Activated CD4-positive, alpha-beta T cell treated with anti-CD3 and anti-CD28 coated beads, Interleukin-10, Interleukin-2, amounts not matched to agents 100 ng/mL and 50 ng/mL, durations not matched to agents 16 hours and 8 hours (primary cell): ENCODE data around the gene CD58.
"Not testable (repeated sequence)": the region's sequence is repeated elsewhere in the genome, so short reads cannot be mapped to it uniquely, and the experiment has no call there.

Experiments
- DNase-seq: peaks from one replicate; pipeline ENCODE4 v3.0.0-alpha.2; 2020

Gene CD58, protein sequence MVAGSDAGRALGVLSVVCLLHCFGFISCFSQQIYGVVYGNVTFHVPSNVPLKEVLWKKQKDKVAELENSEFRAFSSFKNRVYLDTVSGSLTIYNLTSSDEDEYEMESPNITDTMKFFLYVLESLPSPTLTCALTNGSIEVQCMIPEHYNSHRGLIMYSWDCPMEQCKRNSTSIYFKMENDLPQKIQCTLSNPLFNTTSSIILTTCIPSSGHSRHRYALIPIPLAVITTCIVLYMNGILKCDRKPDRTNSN

DNA sequence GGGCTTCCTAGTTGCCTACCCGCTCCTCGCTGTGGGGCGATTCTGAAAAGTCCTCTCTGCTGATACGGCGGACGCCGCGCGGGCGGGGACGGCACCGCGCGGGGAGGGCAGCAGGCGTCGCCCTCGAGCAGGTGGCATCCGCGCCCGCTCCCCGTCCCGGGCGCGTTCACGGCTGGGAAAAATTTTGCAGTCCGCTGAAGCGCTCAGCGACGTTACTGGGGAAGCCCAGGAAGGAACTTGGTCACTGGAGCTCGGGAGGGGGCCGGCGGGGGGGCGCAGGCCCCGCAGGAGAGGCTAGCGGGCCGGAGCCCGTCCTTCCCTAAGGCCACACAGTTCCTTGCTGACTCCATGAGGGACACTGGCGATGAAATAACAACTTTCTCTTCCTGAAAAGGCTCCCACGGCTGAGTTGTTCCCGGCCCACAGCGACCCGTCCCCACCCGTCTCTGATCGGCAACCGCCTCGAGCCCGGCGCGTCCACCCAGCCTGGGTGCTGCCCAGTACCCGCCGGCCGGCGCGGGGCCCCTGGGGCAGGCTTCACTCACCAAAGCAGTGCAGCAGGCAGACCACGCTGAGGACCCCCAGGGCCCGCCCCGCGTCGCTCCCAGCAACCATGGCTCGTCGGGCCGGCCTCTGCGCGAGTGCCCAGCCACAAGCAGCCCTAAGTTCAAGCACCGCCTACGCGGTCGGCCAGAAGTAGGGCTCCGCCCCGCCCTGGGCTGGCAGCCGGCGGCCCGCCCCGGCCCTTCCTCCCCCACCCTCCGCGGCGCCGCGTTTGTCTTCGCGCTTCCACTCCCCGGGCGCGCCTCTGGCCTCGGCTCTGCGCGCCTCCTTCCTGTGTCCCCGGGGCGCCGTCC is at the start of gene CD58:
Gene CD58, minus strand, starts transcription at position 669 of the 857 bp plus-strand sequence. Its CDS starts 54 bp downstream, at position 615.
- peak; percentile 94 for DNase-seq

DNA sequence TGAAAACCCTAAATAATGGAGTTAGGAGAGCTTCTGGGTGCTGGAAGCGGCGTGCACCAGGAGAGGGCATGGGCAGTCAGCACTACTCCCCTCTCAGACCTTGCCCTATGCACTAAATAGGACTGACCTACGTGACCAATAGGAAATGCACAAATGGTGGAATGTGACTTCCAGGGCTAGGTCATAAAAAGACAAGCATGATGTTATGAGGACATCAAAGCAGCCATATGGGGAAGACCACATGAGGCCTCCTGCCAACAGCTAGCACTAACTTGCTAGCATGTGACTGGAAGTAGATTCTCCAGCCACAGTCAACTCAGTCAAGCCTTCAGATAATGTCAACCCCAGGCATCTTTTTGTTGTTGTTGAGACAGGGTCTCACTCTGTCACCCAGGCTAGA is 49.6 kb upstream of the CD58 start:
- not testable (repeated sequence) for DNase-seq

DNA sequence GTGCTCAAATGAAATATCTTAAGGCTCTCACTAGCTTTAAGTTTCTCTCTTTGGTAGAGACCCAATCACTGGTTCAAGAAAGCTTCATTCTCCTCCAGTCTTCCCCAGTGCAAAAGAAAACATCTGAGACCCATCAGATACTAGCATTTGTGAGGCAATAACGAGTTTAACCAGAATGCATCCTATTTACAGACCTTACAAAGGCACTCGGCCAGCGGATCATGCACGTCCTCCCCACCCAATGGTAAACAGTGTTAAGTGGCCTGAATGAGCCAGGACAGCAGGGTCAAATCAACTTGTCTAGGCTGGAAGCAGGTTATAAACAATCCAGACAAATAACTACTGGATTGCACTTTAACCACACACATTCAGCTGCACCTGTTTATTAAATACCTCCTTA is 48.3 kb upstream of the CD58 start:
- not testable (repeated sequence) for DNase-seq

DNA sequence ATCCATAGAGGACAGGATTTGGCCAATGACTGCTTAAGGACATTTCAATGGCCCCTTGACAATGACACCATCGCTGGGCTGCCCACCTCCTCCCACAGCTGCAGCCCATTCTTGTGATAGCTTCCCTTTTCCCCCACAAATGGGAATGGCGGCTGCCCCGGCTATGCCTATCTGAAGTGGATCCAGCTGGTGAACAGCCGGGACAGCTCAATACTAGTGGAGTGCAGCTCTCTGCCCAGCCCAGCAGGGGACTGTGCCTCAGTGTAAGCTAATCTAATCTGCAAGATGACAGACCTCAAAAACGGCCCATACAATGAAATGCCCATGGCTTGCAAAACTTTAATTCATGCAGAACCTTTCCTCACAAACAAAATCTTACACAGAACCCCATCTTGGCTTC is 47.0 kb upstream of the CD58 start:
- not testable (repeated sequence) for DNase-seq

DNA sequence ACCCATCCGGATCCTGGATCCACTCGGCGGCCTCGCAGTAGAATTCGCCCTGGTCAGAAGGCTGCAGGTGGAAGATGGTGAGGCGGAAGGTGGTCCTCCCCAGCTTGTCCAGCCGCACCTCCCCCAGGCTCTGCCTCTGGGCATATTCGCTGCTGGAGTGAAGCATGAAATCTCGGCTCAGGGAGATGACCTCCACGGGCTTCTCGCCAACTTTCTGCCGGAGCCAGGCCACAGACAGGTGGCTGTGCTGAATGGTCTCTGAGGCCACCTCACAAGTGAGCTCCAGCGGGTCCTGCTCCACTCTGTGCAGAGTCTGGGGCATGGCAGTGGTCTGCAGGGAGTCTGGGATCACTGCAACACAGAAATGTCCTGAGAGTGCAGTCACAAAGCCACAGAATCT is 43.0 kb upstream of the CD58 start:
- DNase-seq: not testable (repeated sequence)

DNA sequence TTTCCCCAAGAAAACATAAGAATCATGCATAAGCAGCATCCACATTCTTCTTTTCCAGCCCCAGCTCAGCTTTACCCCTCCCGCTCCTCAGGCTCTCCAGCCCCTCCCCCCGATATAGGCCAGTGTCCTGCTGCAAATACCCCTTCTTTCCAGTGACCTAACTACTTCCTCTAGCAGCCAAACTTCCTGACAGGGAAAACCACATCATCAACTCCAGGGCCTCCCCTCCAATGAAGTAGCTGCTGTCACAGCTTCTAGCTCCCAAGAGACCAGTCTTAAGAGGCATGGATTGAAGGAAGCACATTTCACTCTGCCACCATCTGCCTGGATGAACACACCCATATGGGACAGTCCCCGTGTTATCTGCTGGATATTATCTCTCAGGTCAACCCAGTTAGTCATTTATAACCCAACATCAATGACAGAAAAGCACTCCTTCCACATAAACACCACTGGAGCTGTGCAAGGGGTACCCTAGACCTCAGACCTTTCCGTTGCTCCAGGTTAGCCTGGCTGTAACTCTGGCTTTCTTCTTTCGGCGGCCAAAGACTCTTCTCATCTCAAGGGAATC is 39.1 kb upstream of the CD58 start:
- DNase-seq: not testable (repeated sequence)

DNA sequence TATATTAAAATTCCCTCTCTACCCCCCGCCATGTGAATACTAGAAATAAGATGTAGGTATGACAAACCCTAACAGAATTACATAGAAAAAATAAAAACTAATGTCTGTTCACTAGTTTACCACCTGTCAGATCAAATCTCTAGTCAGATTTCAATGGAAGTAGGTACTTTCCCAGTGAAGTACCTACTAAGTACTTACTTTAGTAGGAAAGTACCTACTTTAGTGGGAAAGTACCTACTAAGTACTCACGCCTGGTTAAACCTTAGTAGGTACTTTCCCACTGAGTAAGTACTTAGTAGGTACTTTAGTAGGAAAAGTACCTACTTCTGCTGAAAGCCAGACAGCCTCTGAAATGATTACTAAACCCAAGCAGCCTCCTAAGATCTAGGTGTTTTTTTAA is 38.0 kb upstream of the CD58 start:
- peak; percentile 23 for DNase-seq

DNA sequence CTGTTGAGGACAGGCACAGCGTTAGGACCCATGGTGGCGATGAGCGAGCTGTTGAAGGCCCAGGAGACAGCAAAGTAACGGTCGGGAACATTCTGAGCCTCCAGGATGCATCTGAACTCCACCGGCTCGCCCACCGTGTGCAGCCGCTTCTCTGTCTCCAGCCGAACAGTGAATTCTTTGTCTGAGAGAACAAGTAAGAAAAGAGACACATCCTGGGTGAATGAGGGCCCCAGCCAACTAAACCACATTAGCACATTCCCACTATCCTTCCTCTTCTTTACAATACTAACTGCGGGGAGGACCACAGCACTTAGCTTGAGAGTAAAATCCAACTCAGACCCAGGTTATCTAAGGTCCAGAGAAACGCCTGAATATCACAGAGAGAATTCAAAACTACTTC is 37.3 kb upstream of the CD58 start:
- DNase-seq: not testable (repeated sequence)

DNA sequence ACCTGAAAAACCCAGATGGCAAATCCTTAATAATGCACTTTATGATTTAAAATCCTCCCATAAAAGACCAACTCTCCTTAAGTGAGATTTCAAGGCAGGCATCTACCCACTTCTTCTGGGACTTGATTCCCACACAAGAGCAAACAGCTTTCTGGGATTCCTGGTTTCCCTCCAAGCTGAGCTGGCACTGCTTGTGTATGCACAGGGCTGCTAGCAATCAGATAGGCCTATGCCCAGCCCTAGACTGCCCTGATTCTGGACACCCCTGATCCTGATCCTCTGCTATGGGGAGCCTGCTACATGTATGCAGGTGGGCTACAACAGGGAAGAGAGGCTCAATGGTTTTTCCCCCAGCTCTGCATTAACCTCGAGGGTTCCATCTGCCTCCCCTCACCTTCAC is 36.6 kb upstream of the CD58 start:
- not testable (repeated sequence) for DNase-seq

DNA sequence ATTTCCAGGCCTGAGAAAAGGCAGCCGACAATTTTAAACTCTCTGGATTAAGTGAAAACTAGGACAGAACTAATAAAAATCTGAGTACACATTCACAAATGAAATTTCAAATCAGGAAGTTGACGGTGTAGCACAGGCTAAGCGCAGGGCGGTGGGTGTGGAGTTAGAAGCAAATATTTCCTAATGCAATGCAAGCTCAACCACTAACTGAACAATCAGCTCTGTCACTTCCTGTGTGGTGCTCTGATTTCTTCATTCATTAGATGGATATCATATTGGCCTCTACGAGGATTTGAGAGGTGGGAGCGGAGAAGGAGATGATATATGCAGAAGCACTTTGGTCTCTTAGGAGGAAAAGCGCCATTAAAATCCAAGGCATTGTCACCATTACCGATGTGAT is 35.2 kb upstream of the CD58 start:
- DNase-seq: peak; percentile 14

DNA sequence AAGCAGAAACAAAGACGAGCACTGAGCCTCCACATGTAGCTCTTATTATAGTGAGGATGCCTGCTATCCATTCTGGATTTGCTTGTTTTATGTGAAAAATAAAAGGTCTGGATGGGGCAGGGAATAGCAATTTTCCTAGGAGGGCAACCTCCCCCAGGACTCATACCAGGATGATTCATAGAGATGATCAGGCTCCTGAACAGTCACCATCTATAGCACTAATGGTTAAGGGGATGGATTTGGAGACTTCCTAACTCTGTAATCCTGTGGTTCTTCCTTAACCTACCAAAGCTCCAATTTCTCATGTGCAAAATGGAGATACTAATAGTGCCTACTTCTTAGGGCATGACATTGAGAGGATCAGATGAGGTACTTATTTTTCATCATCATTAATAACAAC is 34.5 kb upstream of the CD58 start:
- DNase-seq: no peak

DNA sequence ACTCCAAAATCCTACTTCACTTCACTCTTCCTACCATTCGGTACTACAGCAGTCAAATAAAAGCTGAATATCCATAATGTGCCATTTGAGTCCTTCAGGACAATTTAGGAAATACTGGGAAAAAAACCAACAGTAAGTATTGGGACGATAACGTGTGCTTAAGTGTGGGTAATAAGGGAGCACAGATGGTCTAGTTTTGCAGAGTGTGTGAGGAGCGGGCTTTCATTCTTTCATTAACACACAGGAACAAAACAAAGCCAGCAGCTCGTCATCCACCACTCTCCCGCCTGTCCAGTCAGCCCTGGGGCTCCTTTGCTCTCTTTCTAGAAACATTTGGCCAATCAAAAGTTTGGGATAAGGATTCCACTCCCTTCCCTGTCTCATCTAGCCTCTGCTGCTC is 33.6 kb upstream of the CD58 start:
- not testable (repeated sequence) for DNase-seq

DNA sequence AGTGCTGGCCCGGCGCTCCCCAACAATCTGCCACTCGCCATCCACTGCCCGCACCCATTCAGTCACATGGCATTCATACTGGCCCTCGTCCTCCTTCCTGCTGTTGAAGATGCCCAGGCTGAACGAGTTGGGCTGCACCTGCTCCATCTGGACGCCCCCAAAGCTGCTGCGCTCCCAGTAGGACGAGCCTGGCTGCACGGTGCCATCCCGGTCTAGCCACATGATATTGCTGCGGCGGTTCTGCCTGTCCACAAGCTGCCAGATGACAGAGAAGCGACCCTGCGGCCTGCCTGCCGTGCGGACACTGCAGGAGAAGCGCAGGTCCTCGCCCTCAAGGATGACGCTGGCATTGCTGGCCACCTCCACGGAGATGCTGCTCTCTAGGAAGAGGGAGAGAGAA is 32.8 kb upstream of the CD58 start:
- not testable (repeated sequence) for DNase-seq

DNA sequence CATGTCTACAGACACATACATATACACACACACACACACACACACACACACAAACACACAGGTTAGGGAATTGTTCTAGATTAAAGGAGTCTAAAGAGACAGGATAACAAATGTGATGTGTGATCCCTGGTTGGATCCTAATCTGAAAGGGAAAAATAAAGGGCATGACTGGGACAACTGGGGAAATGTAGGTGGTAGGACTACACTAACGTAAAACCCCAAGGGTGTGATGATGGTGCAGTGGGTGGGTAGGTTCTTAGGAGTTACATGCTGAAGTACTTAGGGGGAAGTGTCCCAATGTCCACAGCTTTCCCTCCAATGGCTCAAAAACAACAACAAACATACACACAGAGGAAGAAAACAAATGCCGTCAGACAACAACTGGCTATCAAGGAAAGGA is 28.5 kb upstream of the CD58 start:
- DNase-seq: not testable (repeated sequence)

DNA sequence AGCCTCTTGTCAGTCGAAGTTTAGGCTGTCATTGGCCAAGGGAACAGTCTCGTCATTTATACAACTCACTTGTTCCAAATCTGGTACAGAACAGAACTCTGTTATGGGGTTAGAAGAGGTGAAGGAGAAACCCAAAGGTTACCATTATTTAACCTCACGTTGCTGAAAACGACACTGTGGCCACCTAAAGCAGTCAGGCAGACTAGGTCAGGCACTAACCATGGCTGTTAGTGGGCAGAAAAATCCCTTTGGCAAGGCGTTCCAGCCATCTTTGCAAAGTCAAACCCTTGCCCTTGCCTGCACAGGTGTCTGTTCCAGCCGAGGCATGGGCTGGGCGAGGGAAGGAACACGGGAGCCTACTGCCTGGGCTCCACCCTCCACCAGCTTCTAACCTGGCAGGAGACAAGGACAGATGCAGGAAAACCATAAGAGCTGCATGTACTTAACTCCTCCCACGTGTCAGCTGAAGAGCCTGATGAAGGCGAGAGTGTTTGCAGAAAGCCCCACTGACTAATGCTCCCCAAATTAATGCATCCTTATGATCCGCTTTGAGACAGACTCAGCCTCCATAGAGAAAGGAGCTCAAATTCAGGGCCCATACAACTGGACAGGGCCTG is 27.7 kb upstream of the CD58 start:
- DNase-seq: not testable (repeated sequence)

DNA sequence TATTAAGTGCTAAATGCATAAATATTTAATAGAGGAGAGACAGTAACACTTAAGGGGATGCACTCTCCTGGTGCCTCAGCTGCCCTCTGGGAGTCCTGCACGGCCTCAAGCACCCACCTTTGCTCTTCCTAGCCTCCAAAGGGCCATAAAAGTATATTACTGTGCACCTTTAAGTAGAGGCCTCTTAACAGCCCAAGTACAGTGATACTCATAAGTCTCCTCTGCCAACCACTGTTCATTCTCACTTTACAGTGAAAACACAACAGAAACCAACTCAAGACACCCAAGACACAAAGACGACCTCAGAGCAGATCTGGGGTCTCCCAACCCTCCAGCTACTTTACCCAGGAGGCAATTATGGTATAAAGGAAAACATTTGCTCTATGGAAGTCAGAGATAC is 26.6 kb upstream of the CD58 start:
- DNase-seq: peak; percentile 43

DNA sequence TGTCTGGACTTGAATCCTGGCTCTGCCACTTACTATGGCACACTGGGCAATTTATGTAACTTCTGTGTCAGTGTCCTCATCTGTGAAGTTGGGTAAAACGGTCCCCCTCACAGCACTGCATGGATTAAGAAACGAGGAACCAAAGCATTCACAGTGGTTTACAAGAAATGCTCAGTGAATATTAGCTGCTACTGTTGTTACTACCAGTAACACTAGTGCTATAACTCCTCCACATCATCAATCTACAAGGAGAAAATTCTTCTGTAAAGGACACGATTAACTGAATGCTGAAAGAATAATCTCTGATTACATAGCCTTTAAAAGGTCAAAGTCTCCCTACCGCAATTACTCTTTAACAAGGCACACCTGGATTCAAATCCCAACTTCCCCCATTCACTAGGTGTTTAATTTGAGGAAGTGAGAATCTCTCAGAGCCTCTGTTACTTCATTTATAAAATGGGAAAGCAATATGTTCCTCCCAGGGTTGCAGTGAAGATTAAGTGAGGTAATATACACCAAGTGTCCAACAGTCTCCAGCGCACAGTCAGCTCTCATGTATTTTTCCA is 26.0 kb upstream of the CD58 start:
- not testable (repeated sequence) for DNase-seq

DNA sequence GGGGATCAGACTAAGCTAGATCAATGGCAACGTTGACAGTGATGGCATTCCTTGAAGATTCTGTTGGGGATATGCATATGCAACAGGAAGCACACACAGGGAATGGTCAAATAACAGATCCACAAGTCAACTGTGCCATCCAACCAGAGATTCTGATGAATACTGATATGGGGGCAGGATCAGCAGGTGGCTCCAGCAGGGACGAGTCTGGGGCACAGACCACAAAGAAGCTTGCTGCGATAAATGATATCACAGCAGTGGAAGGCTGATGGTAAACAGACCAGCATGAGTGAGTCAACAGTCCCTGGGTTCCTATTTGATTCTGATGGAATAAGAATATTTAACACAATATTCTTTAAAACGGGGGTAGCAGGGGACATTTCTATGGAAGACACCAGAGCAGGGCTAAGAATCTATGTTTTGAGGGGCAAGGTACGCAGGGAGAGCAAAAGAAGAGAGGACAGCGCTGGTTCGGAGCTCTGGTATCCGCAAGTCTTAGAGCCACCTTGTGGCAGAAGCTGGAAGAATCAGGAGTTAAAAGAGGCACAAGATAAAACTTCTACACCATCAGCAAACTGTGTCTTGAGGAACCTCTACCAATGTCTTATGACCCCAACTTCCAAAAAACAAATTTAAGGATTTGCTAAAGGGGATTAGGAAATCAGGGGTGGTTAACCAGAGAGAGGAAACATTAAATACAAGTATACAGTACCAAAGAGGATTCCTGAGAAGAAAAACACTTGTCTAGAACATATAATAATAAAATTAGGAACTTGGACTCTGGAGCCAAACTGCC is 25.3 kb upstream of the CD58 start:
- DNase-seq: peak; percentile 41

DNA sequence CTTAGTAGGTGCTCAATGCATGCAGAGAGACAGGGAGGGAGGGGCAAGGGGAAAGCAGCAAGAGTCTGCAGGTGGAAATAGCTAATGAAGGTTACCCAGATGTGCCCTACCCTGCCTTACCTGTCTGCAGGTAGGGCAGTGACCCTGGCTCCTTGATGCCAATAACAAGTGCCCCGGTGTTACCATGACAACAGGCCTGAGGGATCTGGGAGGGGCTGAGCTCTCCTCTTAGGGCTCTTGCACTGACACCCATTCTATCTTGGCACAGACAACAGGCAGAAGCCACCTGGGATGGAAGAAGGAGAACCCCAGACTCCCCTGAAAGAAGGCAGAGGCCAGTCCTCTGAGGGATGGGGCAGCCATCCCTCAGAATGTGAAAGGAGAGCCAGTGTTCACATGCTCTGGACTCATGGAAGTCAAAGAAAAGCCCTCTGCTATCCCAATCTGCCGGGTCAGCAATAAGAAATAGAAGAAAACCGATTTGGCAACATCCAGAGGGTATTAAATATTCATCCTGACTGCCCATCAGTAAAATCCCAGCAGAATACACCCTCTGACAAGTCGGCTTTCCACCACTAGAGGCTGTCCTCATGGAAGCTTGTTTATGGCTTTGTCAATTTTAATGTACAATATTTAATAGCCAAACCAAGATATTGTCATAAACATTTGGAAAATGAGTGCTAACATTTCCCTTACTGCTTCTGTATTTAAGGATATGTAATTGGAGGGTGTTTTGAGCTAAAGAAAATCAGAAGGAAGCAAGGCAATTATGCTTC is 24.4 kb upstream of the CD58 start:
- DNase-seq: not testable (repeated sequence)

DNA sequence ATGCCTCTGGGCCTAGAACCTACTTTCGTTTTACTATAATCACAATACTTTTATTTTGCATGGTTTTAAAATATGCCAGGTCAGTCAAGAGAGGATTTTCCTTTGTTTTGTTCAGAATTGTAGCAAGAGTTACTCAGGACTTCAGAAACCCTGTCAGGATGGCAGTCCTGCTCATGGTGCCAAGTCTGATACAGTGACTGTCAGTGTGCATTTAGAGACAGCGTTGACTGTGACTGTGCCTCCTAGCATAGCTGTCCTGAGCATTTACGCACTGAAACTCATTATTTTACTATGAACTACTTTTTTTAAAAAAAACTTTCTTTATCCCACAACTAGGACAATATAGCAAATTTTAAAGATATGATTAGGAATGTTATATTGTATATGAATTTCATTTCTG is 23.2 kb upstream of the CD58 start:
- not testable (repeated sequence) for DNase-seq

DNA sequence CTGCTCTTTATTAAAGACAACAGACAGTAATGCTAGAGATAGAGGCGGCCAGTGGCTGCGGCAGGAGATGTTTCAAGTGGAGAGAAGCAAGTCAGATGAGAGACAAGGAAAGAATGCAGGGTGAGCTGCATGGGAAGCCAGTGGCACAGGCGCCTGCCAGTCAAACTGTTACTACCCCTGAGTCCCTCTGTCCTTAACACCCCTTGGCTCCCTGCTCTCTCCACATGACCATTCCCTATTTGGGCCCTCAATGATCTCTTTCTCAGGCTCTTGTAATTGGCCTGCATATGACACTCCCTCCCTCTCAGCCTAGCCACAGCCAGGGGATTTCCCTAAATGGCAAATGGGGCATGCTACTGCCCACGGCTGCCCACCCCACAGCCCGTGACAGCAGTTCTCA is 22.6 kb upstream of the CD58 start:
- not testable (repeated sequence) for DNase-seq
